Middle frontal gyrus (tissue), 1 donor: Measurements from ENCODE around the gene HDAC9.

Experiments used
- DNase-seq: peaks from one replicate; pipeline ENCODE4 v3.0.0-alpha.2; 2015; ENCODE audit warnings: low spot score; ENCODE audit errors: extremely low spot score

Gene HDAC9

DNA sequence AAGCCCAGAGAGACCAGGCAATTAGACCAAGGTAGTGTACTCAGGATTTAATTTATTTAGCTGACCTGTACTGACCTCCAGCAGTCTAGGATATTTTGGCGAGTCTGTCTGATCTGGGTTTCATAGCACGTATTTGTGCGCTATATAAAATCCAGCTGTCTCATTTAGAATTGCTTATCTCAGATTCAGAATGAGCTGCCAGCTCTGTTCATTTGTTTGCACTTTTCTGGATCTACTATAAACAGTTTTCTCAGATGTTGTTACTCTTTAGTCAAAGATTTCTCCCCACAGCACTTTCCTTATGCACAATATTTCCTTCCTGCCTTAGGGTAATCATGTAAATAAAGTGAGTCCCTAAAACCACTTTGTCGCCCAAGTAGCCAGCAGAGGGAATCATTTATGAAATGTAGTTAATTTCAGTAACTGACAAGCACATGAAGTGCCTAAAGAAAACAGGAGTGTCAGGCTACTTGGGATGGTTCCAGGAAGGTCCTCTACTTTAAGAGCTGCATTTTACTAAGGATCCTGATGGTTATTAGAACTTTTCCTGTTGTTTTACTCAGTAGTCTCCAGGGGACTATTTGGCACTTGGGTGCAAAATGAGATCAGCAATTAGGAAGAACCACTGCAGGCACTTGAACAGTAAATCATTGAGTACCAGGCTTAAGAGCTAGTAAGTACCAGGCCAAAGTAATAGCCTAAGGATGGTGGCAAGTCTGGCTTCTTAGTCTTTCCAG, 395.5 kb downstream of the HDAC9 start:
- no peak for DNase-seq

DNA sequence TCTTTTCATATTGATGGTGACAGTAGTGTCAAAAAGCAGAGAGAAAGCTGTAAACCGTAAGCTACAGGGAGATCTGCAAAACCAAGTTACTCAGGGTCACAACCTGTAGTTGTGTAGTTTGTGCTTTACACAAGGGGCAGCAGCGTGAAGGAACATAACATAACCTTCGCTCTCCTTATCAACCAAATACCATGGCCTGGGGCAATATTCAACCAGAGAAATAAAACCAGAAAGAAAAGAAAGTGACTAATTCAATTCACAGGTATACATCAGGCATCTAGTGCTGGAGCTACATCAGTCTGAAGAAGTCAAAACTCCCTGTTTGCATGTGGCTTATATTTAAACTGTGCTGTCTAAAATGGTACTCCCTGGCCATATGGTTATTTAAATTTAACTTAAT, 397.6 kb downstream of the HDAC9 start:
- DNase-seq = no peak

DNA sequence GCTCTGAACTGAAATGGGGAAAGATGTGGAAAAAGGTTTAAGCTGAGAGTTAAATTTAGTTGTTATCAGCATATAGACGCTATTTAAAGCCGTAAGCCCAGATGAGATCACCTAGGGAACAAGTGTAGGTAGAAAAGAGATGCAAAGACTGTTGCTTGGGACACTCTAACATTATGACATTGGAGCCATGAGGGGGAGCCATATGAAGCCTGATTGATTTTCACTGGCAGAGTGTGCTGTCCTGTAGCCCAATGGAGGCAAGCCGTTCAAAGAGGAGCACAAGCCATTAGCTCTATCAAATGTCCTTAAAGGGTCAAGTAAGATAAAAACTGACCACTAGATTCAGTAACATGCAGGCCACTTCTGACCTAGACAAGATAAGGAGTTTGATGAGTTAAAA, 398.6 kb downstream of the HDAC9 start:
- no peak for DNase-seq

DNA sequence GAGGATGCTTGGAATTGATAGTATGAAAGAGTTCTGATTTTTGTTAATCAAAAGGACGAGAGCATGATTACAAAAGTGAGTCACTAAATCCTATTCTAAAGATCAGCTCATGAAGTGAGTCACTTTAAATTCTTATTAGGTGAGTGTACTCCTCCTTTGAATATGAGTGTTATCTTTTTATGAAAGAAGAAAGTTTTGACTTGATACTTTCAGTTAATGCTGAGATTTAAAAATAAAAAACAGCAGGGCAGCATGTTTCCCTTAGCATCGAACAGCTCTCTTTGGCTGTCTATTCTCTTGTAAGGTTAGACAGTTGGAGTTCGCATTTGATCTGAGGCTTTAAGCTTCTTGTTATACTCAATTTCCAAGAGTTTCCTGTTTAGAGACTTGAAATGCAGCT, 399.9 kb downstream of the HDAC9 start:
- no peak for DNase-seq

DNA sequence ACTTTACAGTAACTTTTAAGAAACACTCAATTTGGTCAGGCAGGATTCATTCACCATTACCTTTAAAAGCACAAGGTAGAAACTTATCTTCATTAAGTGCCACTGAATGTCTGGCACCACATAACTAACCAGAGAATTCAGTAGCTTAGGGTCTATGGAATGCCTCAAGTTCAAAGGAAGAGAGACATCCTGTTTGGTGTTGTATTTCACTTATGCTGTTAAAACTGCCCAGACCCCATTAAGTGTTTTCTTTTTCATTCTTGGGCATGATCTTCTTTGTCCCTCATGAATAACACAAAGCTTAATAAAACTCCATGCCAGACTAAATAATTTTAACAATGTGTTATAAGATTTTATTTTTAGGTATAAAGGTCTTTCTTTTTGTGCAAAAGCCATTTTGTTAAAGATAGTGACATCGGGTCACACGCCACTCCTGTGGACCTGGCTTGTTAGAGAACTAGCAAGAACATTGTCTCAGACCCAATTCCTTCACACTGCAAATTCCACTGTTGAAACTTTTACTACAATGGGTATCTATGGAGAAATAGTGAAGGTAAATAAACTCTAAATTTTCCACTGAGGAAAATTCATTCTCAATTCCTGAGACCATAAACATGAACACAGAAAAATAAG, 400.9 kb downstream of the HDAC9 start:
- DNase-seq = no peak

DNA sequence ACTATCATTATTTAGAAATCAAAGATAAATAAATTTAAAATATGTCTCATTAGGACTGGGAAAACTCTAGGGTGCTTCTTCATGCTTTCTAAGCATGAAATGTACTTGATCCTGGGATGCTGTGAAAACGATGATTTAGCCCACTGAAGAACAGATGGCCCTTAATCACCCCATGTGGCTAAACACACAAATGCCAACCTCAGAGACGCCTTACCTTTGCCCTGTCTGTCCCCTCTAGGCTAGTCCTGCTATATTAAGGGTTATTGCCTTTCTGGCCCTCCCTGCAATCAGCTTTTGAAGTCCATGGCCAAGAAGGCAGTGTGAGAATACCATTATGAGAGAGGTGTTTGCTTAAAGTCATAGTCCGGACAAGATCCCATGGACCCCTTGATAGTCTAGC, 404.7 kb downstream of the HDAC9 start:
- DNase-seq = no peak

DNA sequence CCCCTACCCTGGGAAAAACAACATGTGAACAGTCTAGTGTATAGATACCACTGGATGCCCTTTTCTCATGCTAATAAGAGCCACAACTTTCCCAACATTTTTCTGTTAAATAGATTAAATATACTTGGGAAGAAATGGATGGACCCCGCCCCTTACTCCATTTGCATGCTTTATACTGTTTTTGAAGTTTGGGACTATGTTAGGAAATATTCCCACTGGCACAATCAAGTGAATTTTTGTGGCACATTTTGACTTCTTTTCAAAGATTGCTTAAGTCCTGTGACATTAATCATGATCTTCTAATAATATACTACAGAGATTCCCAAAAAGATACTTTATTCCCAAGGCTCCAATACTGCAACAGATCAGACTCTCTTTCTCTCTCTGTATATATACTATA, 405.3 kb downstream of the HDAC9 start:
- DNase-seq = no peak

DNA sequence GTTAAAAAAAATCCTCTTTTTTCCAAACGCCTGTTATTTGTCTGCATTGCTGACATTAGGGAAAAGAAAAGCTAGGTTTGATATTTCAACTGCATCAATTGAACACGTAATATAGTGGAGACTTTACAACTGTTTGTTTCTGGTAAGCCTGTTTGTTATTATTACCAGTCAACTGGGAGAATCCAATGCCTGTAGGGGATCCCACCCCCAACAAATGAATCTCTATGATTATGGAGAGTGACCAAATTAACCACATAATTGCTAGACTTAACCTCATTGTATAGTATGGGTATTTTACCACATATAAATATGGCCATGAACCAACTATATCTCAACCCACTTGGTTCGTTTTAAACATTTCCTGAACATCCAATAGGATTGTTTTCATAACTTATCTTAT, 405.8 kb downstream of the HDAC9 start:
- DNase-seq = no peak

DNA sequence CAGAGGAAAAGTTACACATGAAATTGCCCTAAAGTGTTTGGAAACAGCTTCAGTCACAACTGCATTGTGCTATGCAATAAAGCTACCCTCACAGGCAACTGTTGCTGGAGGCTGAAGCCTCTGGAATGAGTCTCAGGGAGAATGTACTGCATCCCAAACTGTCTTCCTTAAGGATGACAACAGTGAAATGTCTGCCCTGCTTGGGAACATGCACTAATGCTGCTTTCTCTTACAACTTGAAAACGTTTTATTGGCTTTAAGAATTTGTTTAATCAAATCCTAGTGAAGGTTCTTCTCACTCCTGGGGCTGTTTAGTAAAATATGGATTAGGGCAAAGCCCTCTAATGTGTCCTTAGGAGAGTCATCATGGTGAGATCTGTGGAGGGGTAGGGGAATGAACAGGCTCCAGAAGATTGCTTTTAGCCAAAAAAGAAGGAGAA, 406.5 kb downstream of the HDAC9 start:
- no peak for DNase-seq

DNA sequence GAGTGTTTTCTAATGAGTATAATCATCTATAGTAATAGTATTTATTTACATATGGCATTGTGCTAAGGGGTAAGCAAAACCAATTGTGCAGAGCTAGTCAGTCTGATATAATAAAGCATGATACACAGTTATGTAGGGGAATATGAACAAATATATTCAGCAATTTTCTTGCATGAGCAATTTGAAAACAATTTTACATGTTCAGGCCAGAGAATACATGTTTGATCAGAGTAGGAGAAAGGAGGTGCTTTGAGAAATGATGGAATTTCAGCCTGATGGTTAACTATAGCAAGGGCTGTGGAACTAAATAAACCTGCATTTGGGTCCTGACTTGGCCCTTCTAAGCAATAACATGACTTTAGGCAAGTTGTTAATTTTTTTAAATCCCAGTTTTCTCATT, 407.3 kb downstream of the HDAC9 start:
- DNase-seq = no peak

DNA sequence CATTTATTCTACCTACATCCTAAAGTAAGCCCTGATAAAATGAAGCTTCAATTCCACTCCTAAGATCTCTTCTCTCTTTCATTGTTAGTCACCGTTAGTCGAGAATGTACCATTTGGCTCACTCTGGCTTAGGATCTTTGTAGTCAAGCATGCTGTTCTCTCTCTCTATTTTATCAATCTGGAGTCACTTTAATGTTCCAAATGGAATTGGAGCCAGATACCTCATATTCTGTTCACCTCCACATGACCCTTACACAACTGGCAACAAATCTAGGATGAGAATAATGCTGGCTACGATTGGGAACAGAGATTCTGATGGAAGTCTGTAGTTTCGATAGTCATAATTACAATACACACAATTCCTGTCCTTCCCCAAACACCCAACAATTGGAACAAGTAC, 408.1 kb downstream of the HDAC9 start:
- no peak for DNase-seq

DNA sequence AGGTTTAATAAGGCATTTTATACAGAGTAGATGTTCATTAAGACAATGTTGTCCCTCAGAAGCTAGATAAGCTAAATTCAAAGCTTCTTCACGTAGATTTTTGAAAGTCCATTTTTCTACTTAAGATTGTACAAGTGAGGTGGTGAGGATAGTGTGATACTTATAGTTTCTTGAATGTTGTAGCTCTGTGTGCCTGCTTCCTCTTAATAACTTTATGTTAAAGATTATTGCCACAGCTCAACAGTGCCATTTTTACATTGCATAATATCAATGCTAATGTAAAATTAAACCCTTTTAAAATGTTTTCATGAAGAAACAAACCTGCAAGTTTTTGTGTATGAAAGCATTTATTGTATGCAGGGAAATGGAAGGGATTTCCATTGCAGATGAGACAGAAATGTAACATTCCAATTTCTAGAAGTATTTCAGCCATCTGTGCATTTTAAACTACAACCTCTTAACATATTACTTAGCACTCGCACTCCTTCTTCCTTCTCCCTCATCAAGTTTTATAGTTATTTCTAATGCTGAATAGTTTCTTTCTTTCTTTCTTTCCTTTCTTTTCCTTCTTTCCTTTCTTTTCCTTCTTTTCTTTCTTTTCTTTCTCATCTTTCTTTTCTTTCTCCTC, 409.9 kb downstream of the HDAC9 start:
- no peak for DNase-seq

DNA sequence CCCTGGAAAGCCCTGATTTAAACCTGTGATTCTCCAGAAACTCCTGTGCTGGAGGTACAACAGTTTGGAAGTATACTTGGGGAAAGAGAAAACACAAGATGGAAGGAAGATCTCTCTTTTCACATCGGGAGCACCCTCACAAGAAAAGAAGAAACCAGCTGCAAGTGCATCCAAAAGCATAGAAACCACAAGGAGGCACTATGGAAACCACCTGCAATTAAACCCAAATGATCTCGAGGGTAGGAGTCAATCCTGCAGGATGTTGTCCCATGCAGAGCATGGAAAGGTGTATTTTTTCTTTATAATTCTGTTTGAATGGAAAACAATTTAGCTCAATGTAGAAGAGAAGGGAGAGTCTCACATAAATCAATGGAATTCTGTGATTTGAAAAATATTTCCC, 411.4 kb downstream of the HDAC9 start:
- no peak for DNase-seq

DNA sequence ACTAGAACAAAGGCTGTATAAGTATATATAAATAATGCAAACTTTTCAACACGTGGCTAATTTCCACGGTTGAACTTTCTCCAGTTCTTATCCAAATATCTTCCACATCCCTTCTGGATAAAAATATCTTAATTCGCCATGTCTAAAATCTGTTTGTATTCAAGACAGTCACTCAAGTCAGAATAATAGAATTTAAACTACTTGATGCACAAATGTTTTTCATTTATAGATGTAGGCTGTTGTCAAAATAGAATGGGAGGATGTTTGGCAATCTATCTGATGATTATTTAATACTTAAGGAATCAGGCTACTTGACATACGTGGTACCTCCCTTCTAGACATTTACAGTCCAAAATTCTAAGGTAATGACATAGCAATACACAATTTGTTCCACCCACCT, 417.6 kb downstream of the HDAC9 start:
- DNase-seq = no peak

DNA sequence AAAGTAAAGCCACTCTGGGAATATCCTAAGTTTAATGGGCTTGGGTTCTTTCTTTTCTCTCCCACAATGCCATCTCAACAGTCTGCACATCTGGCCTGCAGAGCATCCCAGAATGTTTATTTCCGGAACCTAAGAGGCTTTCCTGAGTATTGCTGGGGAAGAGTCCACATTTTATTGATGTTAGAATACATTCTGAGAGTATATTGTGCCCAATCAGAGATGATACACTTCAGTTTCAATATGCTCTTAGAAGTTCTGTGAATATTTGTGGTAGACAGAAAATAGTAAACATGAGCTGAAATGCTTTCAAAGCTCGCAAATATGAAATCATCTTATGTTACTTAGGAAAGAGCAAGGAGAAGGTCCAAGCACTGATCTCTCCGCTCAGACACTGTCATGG, 421.3 kb downstream of the HDAC9 start:
- DNase-seq = no peak

DNA sequence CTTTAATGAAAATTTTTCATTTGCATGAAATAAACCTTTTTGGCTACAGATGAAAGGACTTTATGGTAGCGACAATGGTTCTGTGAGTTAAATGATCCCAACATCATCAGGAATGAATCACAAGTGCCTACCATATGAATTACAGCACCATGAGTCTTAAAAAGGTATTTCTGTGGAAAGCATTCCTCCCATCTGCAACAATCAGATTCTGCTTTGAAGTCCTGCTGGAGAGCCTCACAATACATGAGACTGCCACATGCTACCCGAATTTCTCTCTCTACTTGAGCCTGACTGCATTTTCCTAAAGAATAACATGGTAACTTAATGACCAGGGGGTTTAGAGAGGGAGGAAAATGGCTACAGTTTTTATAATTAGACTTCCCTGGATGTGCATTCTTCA, 431.6 kb downstream of the HDAC9 start:
- DNase-seq = no peak

DNA sequence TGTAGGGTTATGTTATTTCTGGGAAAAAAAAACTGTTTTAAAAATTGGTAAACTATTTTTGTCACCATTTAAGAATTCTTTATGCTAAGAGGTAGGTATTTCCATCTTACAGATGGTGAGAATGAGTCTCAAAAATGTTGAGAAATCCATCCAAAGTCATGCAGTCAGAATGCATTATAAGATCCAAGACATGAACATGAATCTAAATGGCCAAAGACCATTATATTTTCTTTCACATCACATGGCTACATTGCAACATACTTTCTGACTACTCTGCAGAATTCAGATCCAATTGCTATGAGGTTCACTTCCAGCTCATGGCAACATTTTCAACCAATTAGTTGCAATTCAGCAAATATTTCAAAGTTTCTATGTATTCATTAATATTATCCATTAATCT, 440.7 kb downstream of the HDAC9 start:
- no peak for DNase-seq

DNA sequence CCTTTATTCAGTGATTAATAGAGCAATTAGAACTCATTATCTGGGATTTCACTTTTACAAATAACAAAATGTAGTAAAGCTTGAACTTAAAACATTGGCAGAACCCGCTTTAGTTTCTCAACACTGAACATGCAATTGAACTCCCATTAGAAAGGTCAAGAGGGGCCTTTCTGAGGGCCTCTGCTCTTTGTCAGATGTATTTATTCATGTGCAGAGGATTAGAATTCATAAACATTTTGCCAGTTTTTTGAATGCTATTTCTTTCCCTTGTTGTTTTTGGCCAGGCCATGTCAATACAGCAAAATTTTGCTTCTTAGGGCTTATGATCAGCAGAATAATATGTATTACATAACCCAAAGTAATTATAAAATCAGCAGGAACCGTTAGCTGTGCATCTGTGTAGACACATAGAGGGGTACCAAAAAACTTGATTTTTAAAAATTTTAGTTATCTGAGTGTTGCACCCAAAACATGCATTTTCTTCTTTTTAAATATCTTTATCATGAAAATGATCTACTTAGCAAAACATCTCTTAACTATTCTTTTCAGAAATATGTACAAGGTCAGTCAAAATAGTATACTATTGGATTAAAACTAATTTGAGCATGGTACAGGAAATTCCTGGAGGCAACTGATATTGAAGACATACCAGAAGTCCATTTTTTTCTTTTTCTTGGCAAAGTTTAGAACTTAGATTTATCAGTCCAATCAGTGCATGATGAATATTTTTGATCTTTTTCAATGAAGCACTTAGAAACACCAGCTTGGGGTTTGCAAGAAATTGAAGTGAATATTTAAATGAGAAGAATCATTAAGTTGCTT, 444.4 kb downstream of the HDAC9 start:
- DNase-seq = no peak

DNA sequence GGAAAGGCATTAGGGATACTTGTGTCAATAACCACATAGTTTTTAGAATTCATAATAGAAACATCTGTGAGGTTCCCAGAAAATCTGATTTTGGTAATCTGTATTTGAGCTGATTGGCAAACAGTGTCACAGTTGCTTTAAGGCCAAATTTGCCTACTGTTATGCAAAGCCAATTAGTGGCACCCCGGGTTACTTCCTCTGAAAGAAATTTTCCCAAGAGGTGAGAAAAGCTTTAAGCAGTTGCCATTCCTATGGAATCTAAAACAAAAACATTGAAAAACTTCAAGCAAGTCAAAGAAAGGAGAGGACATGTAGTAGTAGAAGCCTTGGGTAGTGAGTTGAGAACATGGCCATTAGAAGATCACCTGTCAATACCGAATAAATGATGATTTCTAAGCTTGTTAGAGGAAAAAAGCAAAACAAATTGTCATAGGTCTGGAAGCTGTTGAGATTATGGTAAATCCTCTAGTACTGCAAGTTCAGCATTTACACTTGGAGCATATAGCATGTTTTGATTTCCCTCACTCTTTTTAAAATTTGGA, 445.1 kb downstream of the HDAC9 start:
- DNase-seq = no peak

DNA sequence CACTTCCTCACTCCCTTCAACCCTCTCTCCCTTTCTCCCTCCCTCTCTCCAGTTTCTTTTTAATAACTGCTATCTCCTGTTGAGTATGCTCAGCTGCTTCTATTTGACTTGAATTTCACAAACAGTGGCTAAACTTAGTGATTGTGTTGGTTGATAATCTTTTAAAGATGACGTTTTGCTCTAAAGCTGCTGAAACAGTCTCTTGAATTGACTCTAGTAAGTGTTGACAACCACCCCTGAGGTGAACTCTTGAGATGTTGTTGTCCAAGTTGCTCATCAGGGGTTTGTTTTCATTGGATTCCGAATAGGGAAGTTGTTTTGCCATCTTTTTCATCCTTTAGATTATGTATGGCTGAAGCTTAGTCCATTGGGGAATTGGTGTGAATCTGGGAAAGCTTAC, 445.7 kb downstream of the HDAC9 start:
- no peak for DNase-seq

DNA sequence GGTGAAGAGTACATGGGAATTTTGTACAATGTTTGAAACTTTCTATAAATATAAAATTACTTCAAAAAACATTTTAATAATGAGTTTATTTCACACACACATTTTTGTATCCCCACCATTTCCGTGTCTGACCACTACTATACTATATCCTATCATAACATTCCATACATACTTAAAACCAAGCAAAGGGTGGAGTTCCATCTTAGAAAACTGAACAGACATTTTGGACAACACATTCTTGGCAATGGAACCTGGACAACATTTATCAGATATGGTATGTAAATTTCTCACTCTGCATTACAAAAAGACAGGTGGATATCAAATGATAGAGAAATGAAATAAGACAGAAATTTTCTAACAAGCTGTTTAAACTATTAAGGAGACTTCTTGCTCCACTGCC, 453.0 kb downstream of the HDAC9 start:
- DNase-seq = no peak

DNA sequence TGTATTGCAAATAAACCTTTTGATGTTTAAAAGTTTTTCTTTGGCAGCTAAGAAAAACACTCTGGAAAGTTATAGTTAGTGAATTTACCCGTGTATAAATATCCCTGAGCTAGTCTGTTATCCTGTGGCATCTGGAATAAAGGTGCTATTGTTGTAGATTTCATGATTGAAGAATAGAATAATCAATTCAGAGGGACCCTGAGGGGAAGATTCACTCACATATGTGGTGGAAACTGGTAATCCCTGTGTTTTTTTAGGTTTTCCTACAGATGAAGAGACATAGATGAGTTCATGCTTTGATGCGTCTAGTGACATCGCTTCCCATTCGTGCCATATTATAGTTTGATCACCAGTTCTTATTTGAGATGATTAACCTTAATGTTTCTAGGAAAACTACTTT, 457.3 kb downstream of the HDAC9 start:
- DNase-seq = no peak
